PC-3 (cell line): ENCODE results near the gene SLC8A1.

Experiments used
- EZH2 ChIP-seq: fragments of 300-600 bp; sonication (generic); IDR thresholded peaks from one replicate; pipeline ENCODE4 v1.6.1; 2017; ENCODE audit warnings: antibody characterized with exemption, mild to moderate bottlenecking, low read length; ENCODE audit not compliant: unreplicated experiment
- TF ChIP-seq, protein P1 (sequence below): fragments of 300-600 bp; sonication (generic); conservative IDR thresholded peaks from 2 replicates; pipeline ENCODE4 v1.5.1; 2017; ENCODE audit warnings: antibody characterized with exemption, low read depth, mild to moderate bottlenecking, low read length

GRCh38 chr2:40367032-40367431, 84.9 kb downstream of the SLC8A1 start:
- no peak for TF ChIP-seq EZH2
- TF ChIP-seq, protein P1, sequence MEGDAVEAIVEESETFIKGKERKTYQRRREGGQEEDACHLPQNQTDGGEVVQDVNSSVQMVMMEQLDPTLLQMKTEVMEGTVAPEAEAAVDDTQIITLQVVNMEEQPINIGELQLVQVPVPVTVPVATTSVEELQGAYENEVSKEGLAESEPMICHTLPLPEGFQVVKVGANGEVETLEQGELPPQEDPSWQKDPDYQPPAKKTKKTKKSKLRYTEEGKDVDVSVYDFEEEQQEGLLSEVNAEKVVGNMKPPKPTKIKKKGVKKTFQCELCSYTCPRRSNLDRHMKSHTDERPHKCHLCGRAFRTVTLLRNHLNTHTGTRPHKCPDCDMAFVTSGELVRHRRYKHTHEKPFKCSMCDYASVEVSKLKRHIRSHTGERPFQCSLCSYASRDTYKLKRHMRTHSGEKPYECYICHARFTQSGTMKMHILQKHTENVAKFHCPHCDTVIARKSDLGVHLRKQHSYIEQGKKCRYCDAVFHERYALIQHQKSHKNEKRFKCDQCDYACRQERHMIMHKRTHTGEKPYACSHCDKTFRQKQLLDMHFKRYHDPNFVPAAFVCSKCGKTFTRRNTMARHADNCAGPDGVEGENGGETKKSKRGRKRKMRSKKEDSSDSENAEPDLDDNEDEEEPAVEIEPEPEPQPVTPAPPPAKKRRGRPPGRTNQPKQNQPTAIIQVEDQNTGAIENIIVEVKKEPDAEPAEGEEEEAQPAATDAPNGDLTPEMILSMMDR: no peak
